GM12865 (cell line): Measurements from ENCODE around the gene SENP6.
"Not testable (repeated sequence)": the region's sequence is repeated elsewhere in the genome, so short reads cannot be mapped to it uniquely, and the experiment has no call there.

Experiments
- DNase-seq: peaks from one replicate; pipeline ENCODE4 v3.0.0; 2010; ENCODE audit warnings: low read depth
- H3K4me3 ChIP-seq: 2 replicates; pipeline ENCODE4 v1.5.1; 2011; ENCODE audit warnings: mild to moderate bottlenecking, low read depth, low read length, control low read depth
- TF ChIP-seq, protein P1 (sequence below): IDR thresholded peaks from 2 replicates; pipeline ENCODE4 v1.5.1; 2011; ENCODE audit warnings: low read length, control low read depth, low read depth, inconsistent platforms; ENCODE audit not compliant: insufficient read depth; ENCODE audit errors: missing control alignments

SENP6 gene

DNA sequence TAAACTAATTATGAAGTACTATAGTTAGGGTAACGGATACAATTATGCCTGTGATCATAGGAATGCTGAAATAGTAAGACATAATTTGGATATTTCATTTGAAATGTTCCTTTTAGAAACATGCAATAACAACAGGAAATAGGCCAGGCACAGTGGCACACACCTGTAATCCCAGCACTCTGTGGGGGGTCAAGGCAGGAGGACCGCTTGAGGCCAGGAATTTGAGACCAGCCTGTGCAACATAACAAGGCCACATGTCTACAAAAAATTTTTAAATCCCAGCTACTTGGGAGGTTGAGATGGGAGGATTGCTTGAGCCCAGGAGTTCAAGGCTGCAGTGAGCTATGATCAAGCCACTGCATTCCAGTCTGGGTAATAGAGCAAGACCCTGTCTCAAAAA, 121.7 kb downstream of the SENP6 start:
- DNase-seq: no peak
- TF ChIP-seq, protein P1, sequence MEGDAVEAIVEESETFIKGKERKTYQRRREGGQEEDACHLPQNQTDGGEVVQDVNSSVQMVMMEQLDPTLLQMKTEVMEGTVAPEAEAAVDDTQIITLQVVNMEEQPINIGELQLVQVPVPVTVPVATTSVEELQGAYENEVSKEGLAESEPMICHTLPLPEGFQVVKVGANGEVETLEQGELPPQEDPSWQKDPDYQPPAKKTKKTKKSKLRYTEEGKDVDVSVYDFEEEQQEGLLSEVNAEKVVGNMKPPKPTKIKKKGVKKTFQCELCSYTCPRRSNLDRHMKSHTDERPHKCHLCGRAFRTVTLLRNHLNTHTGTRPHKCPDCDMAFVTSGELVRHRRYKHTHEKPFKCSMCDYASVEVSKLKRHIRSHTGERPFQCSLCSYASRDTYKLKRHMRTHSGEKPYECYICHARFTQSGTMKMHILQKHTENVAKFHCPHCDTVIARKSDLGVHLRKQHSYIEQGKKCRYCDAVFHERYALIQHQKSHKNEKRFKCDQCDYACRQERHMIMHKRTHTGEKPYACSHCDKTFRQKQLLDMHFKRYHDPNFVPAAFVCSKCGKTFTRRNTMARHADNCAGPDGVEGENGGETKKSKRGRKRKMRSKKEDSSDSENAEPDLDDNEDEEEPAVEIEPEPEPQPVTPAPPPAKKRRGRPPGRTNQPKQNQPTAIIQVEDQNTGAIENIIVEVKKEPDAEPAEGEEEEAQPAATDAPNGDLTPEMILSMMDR: no peak
- H3K4me3 ChIP-seq: no peak overlapping the region

- H3K4me3 ChIP-seq: no peak overlapping the region
- no peak for DNase-seq
- TF ChIP-seq, protein P1: no peak
Observed at GRCh38 chr6:75727206-75727605, 125.5 kb downstream of the SENP6 start.

GRCh38 chr6:75731029-75731428, 129.3 kb downstream of the SENP6 start:
- H3K4me3 ChIP-seq: not testable (repeated sequence)

DNA sequence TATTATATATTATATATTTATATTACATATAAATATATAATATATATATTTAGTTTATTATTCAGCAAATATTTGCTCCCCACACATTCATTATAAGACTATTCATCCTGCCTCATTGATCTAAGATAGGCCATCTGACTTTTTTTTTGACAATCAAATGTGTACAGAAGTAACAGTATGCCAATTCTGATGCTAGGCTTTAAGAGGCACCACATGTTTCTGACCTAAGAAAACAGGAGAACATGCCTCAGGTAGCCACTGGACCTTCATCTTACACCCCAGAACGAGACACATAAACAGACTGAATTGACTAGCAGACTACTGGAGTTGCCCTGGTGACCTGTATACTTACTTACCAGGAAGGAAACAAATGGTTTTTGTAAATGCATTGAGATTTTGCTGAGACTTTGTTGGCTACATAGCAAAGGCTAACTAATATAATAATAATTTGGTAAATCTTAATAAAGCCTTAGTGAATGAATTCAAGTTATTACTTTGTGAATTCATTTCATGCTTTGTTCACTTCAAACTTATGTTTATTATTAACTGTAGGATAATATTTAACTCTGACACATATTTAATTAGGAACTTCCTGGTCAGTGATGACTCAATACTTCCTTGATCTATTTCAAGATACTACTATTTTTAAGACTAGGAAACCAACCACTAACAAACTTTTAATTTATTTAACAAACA, 134.0 kb downstream of the SENP6 start:
- no peak overlapping the region for H3K4me3 ChIP-seq
- TF ChIP-seq, protein P1: no peak
- peak; percentile 30 for DNase-seq

More at GRCh38 chr6:75731029-75731428, 129.3 kb downstream of the SENP6 start:
- DNase-seq: not testable (repeated sequence)

- no peak overlapping the region for H3K4me3 ChIP-seq
- DNase-seq: no peak
- TF ChIP-seq, protein P1: no peak
Observed at GRCh38 chr6:75743971-75744370, 142.3 kb downstream of the SENP6 start.

- DNase-seq: no peak
- TF ChIP-seq, protein P1: no peak
- no peak overlapping the region for H3K4me3 ChIP-seq
Observed at GRCh38 chr6:75745404-75745803, 143.7 kb downstream of the SENP6 start.

DNA sequence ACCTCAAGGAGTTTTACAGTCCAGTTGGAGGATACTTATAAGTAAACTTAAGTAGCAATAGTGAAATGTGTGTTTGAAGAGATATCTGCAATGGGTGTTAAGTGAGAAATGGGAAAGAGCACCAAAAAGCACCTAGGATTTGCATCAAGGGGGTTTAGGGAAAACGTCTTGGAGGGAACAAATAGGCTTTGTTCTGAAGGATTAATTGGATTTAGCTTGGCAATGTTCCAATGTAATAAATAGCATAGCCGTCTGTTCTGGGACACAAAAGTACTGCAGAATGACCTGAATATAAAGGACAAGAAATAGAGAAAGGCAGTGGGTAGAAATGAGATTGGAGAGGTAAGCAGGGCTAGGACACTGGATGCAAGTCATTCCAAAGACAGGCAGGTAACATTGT, 144.5 kb downstream of the SENP6 start:
- H3K4me3 ChIP-seq: no peak overlapping the region
- TF ChIP-seq, protein P1: no peak
- no peak for DNase-seq
